ENCODE results near the gene ADAT3.

The ADAT3 gene

DNA sequence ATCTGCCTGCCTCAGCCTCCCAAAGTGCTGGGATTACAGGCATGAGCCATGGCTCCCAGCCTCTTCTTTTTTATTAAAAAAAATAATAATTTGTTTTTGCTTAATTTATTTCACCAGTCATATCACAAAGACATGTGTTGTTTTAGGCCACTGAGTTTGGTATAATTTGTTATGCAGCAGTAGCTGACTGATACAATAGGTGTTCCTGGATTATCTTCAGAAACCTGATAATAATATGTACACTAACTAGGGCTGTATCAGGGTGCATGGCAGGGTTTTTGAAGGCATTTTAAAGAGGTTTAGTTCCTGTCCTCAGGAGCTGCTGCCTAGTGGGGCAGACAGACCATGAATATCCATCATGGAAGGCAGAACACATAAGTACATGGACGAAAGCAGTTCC is 26.2 kb downstream of the ADAT3 start:
- H3K4me3 ChIP-seq (ENCODE audit: extremely low read depth, insufficient read depth, low read length, poor library complexity, severe bottlenecking), result no peak overlapping the region
- no peaks in the 10 kb centered on the region for H3K4me1 ChIP-seq (ENCODE audit: control insufficient read depth, insufficient read depth, low read length, poor library complexity, severe bottlenecking)
- H3K9me3 ChIP-seq (ENCODE audit: control insufficient read depth, low read length), result peaks cover 10% of the 10 kb centered on the region
- peaks cover 3% of the 10 kb centered on the region for H3K36me3 ChIP-seq (ENCODE audit: control insufficient read depth, insufficient read depth, low read length)
- H3K27ac ChIP-seq (ENCODE audit: low read depth, low read length, severe bottlenecking), result no peak overlapping the region
- WGBS, 2 experiments (ENCODE audit: insufficient coverage in 2 of 2), result 91 to 100% methylated on average over 1 of the region's 1 CpG

DNA sequence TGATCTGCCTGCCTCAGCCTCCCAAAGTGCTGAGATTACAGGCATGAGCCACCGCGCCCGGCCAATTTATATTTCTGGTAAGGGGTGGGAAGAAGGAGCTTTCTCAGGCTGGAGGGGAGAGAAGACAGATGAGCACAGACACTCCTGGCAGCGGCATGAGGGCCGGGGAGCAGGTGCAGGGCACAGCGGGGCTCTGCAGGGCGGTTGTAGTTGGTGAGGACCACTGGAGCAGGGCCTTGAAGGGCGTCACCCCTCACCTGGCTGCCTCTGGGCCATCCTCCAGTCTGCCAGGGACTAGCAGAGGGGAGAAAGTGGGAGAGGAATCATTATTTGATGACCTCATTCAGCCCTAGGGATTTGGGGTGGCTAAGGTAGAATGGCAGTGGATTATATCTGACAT is 27.2 kb downstream of the ADAT3 start:
- peaks cover 3% of the 10 kb centered on the region for H3K36me3 ChIP-seq (ENCODE audit: control insufficient read depth, insufficient read depth, low read length)
- no peaks in the 10 kb centered on the region for H3K4me1 ChIP-seq (ENCODE audit: control insufficient read depth, insufficient read depth, low read length, poor library complexity, severe bottlenecking)
- H3K27ac ChIP-seq (ENCODE audit: low read depth, low read length, severe bottlenecking), result no peak overlapping the region
- peaks cover 10% of the 10 kb centered on the region for H3K9me3 ChIP-seq (ENCODE audit: control insufficient read depth, low read length)
- no peak overlapping the region for H3K4me3 ChIP-seq (ENCODE audit: extremely low read depth, insufficient read depth, low read length, poor library complexity, severe bottlenecking)
- 80 to 84% methylated on average over 4 to 8 of the region's 8 CpGs for WGBS, 2 experiments (ENCODE audit: insufficient coverage in 2 of 2)

DNA sequence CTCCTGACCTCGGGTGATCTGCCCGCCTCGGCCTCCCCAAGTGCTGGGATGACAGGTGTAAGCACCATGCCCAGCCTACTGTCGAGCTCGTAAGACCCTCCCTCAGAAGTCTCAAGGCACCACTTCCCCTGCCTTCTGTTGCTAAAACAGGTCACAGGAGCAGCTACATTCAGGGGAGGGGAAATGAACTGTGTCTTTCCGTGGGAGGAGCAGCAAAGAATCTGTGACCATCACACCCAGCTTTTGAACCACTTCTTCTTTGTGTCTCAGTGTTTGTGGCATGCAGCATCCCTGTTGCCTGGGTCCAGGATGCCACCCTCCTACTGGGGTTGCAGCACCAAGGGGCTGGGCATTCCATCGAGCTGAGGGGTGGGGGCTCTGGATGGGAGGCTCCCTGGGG is 28.0 kb downstream of the ADAT3 start:
- 83 to 87% methylated on average over 6 to 7 of the region's 7 CpGs for WGBS, 2 experiments (ENCODE audit: insufficient coverage in 2 of 2)

DNA sequence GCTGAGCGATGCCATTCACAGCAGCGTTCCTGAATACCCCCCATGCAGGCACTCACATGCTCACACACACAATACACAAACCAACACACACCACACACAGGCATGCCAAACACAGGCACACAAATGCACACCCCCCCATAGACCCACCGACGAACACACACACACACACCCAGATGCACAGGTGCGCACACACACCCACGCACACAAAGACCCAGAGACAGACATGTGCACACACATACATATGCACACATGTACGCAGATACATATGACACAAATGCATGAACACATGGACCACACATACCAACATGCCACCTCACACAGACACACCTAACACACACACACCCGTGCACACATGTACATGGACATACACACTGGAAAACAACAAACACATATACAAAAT is 28.7 kb downstream of the ADAT3 start:
- Histone ChIP-seq H3K27ac (ENCODE audit: low read depth, low read length, severe bottlenecking) (no peak overlapping the region), H3K4me3 (ENCODE audit: extremely low read depth, insufficient read depth, low read length, poor library complexity, severe bottlenecking) (no peak overlapping the region), H3K4me1 (ENCODE audit: control insufficient read depth, insufficient read depth, low read length, poor library complexity, severe bottlenecking) (no peaks in the 10 kb centered on the region), H3K36me3 (ENCODE audit: control insufficient read depth, insufficient read depth, low read length) (peaks cover 3% of the 10 kb centered on the region), H3K9me3 (ENCODE audit: control insufficient read depth, low read length) (peaks cover 10% of the 10 kb centered on the region)
- WGBS, 2 experiments (ENCODE audit: insufficient coverage in 2 of 2), result 80 to 82% methylated on average over 2 to 8 of the region's 8 CpGs

More for the DNA sequence above, 28.0 kb downstream of the ADAT3 start:
- Histone ChIP-seq H3K4me1 (ENCODE audit: control insufficient read depth, insufficient read depth, low read length, poor library complexity, severe bottlenecking) (no peaks in the 10 kb centered on the region), H3K36me3 (ENCODE audit: control insufficient read depth, insufficient read depth, low read length) (peaks cover 3% of the 10 kb centered on the region), H3K4me3 (ENCODE audit: extremely low read depth, insufficient read depth, low read length, poor library complexity, severe bottlenecking) (no peak overlapping the region), H3K9me3 (ENCODE audit: control insufficient read depth, low read length) (peaks cover 10% of the 10 kb centered on the region), H3K27ac (ENCODE audit: low read depth, low read length, severe bottlenecking) (no peak overlapping the region)

DNA sequence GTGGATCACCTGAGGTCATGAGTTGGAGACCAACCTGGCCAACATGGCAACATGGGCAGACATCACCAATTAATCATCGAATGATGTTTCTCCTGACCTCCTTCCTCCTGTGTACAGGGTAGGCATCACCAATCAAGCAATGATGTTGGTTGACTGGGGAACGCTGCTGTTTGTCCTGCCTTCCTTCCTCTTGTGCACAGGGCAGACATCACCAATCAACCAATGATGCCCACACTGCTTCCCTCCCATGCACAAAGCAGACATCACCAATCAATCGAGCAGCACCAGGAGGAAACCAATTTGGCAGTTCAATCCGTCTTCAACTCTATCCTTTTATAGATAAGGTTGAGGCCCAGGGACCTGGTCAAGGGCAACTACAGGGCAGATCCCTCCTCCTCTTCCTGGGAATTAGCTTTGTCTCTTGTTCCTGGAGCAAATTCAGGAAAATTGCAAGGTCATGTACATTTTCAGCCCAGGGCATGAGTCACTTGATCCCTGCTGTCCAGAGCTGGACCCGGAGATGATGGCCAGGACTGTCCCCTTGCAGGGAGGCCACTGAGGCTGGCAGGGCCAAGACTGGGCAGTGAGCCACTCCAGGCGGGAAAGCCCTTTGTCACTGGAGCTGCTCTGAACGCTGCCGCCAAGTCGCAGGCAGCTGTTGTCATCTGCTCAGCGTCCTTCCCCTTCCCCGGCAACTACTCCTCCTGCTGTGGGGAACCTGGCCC is 30.4 kb downstream of the ADAT3 start:
- H3K27ac ChIP-seq (ENCODE audit: low read depth, low read length, severe bottlenecking), result no peak overlapping the region

DNA sequence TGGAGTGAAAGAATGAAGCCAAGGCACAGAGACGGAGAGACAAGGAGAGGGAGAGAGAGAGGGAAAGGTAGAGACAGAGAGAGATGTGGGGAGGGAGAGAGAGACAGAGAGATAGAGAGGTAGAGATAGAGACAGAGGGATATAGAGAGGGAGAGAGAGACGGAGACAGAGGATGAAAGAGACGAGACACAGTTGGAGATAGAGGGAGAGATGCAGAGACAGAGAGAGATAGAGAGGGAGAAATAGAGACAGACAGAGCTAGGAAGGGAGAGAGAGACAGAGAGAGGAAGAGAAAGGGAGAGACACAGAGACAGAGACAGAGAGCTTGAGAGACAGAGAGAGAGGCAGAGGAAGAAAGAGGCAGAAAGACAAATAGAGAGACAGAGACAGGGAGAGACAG is 31.2 kb downstream of the ADAT3 start:
- H3K27ac ChIP-seq (ENCODE audit: low read depth, low read length, severe bottlenecking), result no peak overlapping the region
- peaks cover 7% of the 10 kb centered on the region for H3K4me1 ChIP-seq (ENCODE audit: control insufficient read depth, insufficient read depth, low read length, poor library complexity, severe bottlenecking)
- no peak overlapping the region for H3K4me3 ChIP-seq (ENCODE audit: extremely low read depth, insufficient read depth, low read length, poor library complexity, severe bottlenecking)
- H3K9me3 ChIP-seq (ENCODE audit: control insufficient read depth, low read length), result peaks cover 10% of the 10 kb centered on the region
- H3K36me3 ChIP-seq (ENCODE audit: control insufficient read depth, insufficient read depth, low read length), result peaks cover 3% of the 10 kb centered on the region
- whole genome bisulfite sequencing, 2 experiments (ENCODE audit: insufficient coverage in 2 of 2), result 94 to 95% methylated on average over 3 of the region's 3 CpGs

More for the DNA sequence above, 30.4 kb downstream of the ADAT3 start:
- 91 to 96% methylated on average over 11 of the region's 11 CpGs for WGBS, 2 experiments (ENCODE audit: insufficient coverage in 2 of 2)
- peaks cover 7% of the 10 kb centered on the region for H3K4me1 ChIP-seq (ENCODE audit: control insufficient read depth, insufficient read depth, low read length, poor library complexity, severe bottlenecking)
- no peak overlapping the region for H3K4me3 ChIP-seq (ENCODE audit: extremely low read depth, insufficient read depth, low read length, poor library complexity, severe bottlenecking)
- peaks cover 10% of the 10 kb centered on the region for H3K9me3 ChIP-seq (ENCODE audit: control insufficient read depth, low read length)
- peaks cover 3% of the 10 kb centered on the region for H3K36me3 ChIP-seq (ENCODE audit: control insufficient read depth, insufficient read depth, low read length)

DNA sequence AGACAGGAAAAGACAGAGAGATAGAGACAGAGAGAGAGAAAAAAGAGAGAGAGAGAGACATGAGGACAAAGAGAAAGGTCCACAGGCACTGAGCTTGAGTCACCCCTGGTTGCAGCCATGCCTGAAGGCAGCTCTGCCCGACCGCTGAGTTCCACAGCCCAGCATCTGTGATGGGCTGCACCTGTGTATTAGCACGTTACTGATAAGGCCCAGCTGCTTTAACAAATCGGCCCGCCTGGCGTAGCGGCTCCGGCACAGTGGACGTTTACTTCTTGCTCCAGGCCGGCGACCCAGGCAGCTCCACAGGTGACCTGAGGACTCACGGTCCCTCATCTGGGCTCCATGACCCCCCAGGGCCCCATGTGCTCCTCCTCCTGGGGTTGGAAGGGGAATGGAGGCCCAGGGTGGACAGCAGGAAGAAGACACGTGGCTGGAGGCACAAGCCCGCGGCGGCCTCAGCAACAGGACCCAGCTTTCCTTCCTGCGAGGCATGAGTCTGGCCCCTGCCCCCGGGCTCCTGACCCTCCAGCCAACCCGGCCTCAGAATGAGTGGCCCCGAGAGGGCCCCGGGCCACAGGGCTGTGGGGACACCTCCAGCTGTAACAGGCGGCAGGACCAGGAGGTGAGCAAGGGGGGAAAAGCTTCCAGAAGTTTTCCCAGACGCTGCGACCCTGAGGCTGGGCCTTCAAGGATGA is 31.9 kb downstream of the ADAT3 start:
- WGBS, 2 experiments (ENCODE audit: insufficient coverage in 2 of 2), result 96 to 98% methylated on average over 21 to 23 of the region's 24 CpGs
- Histone ChIP-seq H3K4me3 (ENCODE audit: extremely low read depth, insufficient read depth, low read length, poor library complexity, severe bottlenecking) (no peak overlapping the region), H3K9me3 (ENCODE audit: control insufficient read depth, low read length) (peaks cover 5% of the 10 kb centered on the region), H3K27ac (ENCODE audit: low read depth, low read length, severe bottlenecking) (no peak overlapping the region), H3K4me1 (ENCODE audit: control insufficient read depth, insufficient read depth, low read length, poor library complexity, severe bottlenecking) (peaks cover 7% of the 10 kb centered on the region), H3K36me3 (ENCODE audit: control insufficient read depth, insufficient read depth, low read length) (peaks cover 3% of the 10 kb centered on the region)

DNA sequence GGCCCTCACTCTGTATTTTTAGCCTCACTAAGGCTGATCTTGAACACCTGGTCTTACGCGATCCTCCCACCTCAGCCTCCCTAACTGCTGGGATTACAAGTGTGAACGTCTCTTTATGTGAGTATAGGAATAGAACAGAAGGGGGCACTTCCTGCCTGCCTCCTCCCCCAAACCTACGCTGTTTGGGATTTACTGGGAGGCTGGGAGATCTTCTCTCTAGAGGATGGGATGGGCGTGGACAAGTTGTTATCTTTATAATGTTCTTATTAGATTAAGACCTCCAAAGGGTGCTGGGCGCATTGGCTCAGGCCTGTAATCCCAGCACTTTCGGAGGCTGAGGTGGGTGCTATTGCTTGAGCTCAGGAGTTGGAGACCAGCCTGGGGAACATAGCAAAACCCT is 32.9 kb downstream of the ADAT3 start:
- WGBS, 2 experiments (ENCODE audit: insufficient coverage in 2 of 2), result 100% methylated on average over 3 of the region's 7 CpGs

DNA sequence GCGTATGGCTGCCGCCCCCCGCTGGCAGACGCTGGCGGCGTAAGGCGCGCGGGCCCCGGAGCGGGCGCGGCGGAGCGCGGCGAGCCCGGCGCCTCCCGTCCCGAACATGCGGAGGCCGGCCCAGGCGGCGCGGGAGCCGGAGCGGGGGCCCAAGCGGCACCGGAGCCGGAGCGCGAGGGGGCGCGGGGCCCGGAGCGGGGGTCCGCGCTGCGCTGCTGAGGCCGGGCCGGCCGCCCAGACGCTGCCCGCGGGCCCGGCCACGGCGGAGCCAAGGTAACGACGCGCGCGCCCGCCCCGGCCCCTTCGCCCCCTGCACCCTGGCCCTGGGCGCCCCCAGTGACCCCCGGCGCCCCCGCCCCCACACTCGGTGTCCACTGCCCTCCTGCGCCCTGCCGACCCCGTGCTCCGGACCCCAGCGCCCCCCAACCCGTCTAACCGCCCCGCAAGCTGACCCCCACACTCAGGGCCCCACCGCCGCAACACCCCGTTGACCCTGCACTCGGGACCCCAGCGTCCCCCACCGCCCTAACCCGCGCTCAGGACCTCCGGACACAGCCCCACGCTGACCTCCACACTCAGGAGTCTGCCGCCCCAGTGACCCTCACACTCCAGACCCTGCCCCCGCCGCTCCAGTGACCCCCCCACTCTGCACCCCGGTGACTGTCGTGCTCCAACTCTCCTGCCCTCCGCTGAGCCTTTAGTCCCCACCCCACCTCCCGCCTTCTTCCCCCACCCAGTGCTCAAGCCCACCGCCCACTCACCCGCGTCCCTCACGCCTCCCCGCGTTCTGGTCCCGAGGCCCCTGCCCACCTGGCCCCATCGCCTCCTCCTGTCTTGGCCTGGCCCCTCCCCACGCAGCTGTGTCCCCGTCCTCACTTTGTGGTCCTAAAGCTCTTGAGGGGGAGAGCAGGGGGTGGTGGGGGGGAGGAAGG is 36.2 kb downstream of the ADAT3 start, which contains the start of gene CSNK1G2:
CSNK1G2 (plus strand) TSS at position 27 of the 932 bp plus-strand sequence. CDS start 28,601 bp downstream, outside the sequence.
- Histone ChIP-seq H3K4me1 (ENCODE audit: control insufficient read depth, insufficient read depth, low read length, poor library complexity, severe bottlenecking) (peaks cover 10% of the 10 kb centered on the region), H3K27ac (ENCODE audit: low read depth, low read length, severe bottlenecking) (peak within 1 kb of the TSS; percentile 98), H3K9me3 (ENCODE audit: control insufficient read depth, low read length) (no peaks in the 10 kb centered on the region), H3K36me3 (ENCODE audit: control insufficient read depth, insufficient read depth, low read length) (no peaks in the 10 kb centered on the region), H3K4me3 (ENCODE audit: extremely low read depth, insufficient read depth, low read length, poor library complexity, severe bottlenecking) (peak within 1 kb of the TSS; percentile 85)
- 0% methylated on average over 40 to 50 of the region's 97 CpGs for WGBS, 2 experiments (ENCODE audit: insufficient coverage in 2 of 2)

More for the DNA sequence above, 32.9 kb downstream of the ADAT3 start:
- Histone ChIP-seq H3K36me3 (ENCODE audit: control insufficient read depth, insufficient read depth, low read length) (peaks cover 3% of the 10 kb centered on the region), H3K4me3 (ENCODE audit: extremely low read depth, insufficient read depth, low read length, poor library complexity, severe bottlenecking) (no peak overlapping the region), H3K9me3 (ENCODE audit: control insufficient read depth, low read length) (peaks cover 5% of the 10 kb centered on the region), H3K4me1 (ENCODE audit: control insufficient read depth, insufficient read depth, low read length, poor library complexity, severe bottlenecking) (peaks cover 7% of the 10 kb centered on the region), H3K27ac (ENCODE audit: low read depth, low read length, severe bottlenecking) (no peak overlapping the region)
